HG03432 (cell line): ENCODE data around the gene SYS1.

Experiments used
- ATAC-seq: cut with Tn5 transposase; IDR thresholded peaks from one replicate; pipeline ENCODE4 v1.9.1; 2021; ENCODE audit warnings: mild to moderate bottlenecking, moderate library complexity; ENCODE audit not compliant: unreplicated experiment

The SYS1 gene

GRCh38 chr20:45354423-45355208 lies 8.3 kb upstream of the SYS1 start:
- no peak for ATAC-seq

- no peak for ATAC-seq
These were observed 7.5 kb upstream of the SYS1 start for GRCh38 chr20:45355209-45356084.

- ATAC-seq, result no peak
These were observed 4.5 kb upstream of the SYS1 start for GRCh38 chr20:45358282-45359068.

GRCh38 chr20:45359069-45359405 lies 3.9 kb upstream of the SYS1 start:
- ATAC-seq, result no peak

- no peak for ATAC-seq
These were observed 3.4 kb upstream of the SYS1 start for GRCh38 chr20:45359406-45360148.

GRCh38 chr20:45361793-45362192 lies 1.2 kb upstream of the SYS1 start:
- no peak for ATAC-seq

GRCh38 chr20:45363611-45364492 lies 896 bp downstream of the SYS1 start:
- ATAC-seq, result no peak

GRCh38 chr20:45365444-45365970 lies 2.6 kb downstream of the SYS1 start:
- ATAC-seq, result no peak

- no peak for ATAC-seq
These were observed 3.2 kb downstream of the SYS1 start for GRCh38 chr20:45366192-45366591.

- ATAC-seq, result no peak
These were observed 3.7 kb downstream of the SYS1 start for GRCh38 chr20:45366631-45367030.

- no peak for ATAC-seq
These were observed 4.2 kb downstream of the SYS1 start for GRCh38 chr20:45367126-45367525.

GRCh38 chr20:45368221-45368980 lies 5.4 kb downstream of the SYS1 start:
- ATAC-seq, result peak; percentile 79

GRCh38 chr20:45370571-45371160 lies 7.7 kb downstream of the SYS1 start:
- ATAC-seq, result no peak

- ATAC-seq, result no peak
These were observed 9.3 kb downstream of the SYS1 start for GRCh38 chr20:45372241-45372640.

GRCh38 chr20:45372646-45373352 lies 9.8 kb downstream of the SYS1 start:
- ATAC-seq, result no peak

GRCh38 chr20:45373353-45374100 lies 10.6 kb downstream of the SYS1 start:
- ATAC-seq, result peak; percentile 87

- no peak for ATAC-seq
These were observed 11.1 kb downstream of the SYS1 start for GRCh38 chr20:45374101-45374467.
